Measurements from ENCODE around the gene CIRBP.

The CIRBP gene

DNA sequence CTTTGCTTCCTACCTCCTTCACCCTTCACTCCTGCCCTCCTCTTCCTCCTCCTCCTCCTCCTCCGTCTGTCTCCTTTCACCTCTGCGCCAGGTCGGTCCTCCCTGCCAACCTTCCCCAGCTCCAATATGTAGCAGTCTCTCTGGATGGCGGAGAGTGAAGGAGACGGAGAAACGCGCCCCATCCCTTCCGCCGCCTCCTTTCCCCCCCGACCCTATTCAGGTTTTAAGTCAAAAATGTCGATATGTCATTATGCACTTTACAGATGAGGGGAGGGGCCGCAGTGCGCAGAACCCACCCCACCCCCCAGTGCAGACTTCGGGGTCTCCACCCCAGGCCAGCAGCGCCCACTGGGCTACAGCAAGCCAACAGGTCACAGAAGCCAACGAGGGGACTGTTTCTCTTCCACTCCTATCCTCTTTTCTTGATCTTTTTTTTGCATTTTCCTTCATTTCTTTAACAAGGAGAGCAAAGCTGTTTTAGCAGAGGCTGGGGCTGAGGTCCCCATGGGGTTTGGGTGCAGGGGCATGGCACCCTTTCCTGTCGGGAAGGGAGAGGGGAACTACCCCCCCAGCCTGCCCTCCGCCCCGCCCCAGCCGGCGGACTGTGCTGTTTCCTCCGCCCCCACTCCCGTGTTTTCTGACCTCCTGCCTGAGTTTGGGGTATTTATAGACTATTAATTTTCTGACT is 11.5 kb upstream of the CIRBP start:
- no peak for DNase-seq

DNA sequence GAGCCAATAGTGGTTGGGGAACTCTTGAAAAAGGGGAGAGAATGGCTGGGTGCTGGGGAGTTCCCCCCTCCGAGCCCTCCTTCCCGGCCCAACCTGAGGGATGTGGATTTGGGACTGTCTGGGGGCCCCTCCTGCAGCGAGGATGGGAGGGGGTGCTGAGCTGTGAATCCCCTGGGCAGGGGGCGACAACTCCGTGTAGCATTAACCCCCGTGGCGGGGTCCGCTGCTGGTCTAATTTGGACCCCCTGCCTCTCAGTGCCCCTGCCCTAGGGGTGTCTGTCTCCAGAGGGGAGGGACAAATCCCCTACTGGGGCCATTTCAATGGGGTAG is 11.0 kb upstream of the CIRBP start:
- no peak for DNase-seq

DNA sequence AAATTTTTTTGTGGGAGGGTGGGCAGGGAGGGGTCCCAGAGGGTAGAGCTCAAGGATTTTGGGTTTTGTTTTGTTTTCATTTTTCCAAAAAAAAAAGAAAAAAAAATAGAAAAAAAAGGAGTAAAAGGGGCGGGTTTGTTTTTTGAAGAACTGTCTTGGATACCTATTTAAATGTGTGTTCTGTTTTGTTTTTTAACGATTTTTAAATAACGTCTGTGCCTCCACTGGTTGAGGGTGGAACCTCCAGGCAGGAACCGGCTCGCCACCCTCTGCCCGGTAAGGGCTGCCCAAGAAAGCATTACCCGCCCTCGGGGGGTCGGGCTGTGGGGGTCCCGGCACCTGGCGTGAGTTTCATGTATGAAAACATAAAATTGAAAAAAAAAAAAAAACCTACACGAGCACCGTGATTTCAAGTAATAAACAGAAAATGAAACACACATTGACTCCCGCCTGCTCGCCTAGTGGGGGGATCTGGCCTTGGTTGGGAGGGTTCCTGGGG is 10.4 kb upstream of the CIRBP start:
- no peak for DNase-seq

DNA sequence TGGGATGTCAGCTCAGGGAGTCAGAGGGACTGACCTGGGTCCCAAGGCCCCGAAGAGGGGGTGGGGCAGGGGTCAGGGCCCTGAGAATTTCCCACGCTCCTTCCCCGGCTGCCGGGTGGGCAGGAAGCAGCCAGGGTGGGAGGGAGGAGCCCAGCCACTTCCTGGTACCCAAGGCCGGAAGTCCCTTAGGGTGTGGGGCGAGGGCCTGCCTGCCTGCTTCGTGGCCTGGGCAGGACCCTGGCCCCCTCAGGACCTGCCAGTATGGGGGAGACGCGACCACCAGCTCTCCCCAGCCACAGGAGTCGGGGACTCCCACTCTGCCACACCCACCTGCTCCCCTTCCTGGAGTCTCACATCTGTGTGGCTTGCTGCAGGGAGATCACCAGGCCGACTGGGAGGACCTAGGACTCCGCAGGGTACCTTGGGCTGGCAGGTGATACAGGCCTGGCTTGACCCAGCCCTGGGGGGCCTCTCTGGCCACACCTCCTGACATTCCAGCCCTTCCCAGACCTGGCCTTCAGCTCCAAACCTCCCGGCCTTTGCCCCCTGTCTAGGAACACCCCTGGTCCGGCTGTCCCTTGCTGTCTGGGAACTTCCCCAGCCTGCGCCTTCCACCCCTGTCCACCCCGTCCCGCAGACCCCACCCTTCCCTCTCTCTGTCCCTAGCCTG is 9.8 kb upstream of the CIRBP start:
- no peak for DNase-seq

DNA sequence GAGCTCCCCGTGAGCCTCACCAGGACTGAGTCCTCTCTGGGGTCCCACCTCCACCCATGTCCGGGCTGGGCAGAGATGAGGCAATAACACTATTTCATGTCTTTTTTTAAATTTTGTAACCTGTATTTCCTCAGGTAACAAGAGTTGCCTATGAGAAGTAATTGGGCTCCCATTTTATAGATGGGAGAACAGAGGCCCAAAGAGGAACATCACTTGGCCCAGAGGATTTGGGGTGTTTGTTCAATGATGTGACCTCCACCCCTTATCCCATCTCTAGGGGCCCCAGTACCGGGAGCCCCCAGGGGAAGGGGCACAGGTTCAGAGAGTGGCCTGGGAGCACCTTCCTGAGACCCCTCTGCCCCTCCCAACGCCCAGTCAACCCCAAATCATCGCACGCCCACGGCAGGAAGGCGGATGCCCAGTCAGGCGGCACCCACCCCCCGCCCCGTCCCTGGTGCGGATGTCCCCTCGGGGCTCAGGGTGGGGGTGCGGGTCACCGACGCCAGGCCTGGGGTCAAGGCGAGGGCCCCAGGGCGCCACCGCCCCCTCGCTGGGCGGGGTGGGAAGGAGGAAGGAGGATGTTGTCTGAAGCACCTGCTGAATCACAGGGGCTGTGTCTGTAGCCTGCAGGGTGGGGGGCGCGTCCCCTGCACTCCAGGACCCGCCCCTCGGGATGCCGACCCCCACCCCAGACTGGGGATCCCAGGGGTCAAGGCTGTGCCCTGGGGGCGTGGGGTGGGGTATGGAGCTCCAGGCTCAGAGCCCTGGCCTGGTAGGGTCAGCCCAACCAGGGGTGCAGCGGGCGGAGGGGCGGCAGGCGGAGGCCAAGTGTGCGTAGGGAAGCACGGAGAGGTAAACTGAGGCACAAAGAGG is 9.0 kb upstream of the CIRBP start:
- DNase-seq, result no peak

DNA sequence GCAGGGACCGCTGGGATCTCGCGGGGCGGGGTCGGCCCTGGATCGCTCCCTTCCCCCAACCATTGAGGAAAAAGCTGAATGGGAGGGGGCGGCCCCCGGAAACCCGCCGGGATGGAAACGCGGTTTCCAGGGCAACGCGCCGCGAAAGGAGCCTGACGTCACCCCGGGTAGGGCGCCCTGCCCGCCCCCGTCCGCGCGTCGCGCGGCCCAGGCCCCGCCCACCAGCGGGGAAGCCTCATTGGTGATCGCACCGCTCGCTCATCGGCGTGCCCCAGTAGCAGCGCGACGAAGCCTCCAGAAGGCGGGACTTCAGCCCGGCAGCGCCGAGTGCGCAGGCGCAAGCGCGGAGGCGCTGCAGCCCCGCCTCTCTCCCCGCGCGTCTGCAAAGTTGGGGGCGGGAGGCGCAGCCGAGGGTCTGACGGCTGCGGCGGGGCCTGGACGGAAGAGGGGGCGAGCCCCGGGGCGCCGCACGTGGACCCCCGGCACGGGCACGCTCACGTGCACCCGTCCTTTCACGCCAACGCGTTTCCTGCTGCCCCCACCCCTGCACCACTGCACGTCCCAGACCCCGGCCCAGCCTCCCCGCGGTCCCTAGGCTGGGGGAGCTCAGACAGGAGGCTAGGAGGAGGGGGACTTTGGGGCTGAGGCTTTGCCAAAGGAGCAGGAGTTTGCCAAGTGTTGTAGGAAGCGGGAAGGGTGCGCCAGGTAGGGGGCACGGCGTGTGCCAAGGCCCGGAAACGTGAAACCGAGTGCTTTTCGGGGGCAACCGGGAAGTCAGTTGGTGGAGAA is 8.2 kb upstream of the CIRBP start:
- peak; percentile 96 for DNase-seq

DNA sequence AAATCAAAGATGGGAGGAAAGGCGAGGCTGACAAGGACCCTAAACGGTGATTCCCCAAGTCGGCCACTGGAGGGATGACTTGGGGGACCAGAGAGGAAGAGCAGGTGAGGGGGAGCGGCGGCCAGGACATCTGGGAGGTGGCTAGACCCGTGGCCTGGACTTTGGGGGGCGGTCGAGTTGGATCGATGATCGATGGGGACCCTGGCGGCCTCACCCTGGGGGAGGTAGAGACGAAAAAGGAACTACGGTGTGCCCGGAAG is 7.7 kb upstream of the CIRBP start:
- no peak for DNase-seq

DNA sequence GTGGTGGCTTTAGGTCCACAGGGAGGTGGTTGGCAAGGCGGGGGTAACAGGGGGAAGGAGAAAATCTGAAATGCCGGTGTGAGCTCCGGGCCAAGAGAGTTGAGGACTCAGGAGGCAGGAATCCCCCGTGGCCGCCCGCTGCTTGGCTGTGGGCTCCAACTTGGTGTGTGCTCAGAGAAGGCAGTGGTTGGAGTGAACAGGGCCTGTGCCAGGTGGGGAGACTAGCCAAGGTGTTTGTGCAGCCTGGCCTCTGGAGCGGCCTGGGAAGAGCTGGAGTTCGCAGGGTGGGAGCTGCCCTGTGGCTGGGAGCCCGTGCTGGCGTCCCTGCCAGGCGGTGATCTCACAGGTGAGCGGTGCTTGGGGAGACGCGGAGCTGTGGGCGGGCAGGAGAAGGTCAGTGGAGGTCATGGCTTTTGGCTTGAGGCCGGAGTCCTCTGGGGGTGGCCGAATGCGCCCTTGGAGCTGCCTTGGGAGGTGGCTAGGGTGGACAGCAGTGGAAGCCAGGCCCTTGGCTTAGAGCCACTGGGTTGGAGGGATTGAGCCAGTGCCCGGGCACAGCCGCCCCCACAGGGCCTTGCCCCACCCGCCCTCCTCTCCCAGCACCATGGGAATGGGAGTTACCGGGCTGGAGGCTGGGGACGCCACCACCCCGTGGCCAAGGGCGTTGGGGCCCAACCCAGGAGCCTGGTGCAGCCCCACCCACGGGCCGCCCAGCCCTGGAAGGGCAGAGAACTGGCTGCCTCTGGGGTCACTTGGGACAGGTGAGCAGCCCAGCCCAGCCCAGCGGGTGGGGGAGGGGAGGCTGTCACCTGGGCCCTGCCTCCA is 7.1 kb upstream of the CIRBP start:
- DNase-seq, result no peak

DNA sequence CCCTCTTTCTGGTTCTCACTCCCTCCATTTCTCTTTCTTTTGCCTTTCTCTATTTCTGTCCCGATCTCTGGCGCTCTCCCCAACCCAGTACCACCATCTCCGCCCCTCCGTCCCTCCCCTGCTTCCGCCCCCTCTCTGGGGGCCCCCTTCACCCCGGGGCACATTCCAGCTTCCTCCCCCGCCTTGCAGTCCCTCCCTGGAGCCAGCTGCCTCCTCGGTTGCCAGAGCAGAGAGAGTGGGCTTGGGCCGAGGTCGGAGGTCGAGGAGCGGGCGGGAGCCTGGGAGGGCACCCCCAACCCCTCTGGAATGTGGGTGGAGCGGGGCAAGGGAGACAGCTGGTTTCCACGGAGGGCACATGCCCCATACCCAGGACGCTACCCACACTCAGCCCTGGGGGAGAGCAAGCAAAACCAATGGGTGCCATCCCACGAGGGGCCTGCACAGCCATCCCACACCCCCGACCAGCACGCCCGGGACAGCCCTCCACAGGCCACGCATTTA is 6.5 kb upstream of the CIRBP start:
- no peak for DNase-seq

DNA sequence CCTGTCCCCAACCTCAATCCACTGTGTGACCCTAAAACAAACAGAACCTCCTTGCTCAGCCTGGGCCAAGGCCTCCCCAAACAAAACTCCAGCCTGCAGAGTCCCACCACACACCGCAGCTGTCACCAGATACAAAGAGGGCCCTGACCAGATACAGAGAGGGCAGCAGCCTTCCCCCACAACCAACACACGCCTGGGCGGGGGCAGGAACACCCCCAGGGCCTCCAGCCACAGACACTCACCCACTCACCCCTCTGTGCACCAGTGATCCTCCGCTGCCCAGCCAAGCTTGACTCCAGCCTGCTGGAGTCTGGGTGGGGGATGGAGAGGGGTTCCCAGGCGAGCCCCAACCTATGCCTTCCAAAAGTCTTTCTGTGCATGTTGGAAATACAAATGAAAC is 5.9 kb upstream of the CIRBP start:
- DNase-seq, result no peak

DNA sequence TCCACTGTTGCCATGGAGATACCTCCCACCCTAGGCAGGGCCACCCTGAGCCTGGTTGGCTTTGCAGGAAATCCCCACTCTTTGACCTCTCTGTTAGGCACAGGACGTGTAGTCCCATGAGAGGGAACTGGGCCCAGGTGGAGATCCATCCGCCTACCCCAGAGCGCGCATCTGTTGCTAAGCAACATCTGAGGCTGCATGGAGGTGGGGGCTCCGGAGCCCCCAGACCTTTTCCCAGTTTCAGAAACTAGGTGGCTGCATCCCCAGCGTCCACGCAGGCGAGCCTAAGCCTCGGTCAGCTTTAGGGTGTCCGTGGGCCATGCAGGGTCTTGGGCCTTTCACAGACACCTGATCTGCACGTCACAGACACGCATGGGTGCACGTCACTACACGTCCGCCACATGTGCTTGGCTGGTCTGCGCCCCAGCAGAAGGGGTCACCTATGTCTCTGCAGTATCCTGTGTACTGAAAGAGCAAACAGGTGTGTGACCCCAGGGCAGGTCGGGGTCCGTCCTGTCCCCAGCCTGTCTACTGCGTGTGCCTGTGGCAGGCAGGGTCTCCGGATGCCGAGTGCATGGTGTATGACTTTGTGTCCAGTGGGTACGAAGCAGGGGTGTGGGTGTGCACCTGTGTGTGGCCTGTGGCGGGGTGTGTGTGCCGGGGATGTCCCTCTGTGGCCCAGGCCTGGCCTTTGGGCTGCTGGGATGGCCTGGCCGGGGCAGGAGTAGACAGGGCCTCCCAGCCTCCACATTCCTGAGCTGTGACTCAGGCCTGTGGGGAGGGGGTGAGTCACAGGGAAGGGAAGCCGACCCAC is 4.1 kb upstream of the CIRBP start:
- no peak for DNase-seq

DNA sequence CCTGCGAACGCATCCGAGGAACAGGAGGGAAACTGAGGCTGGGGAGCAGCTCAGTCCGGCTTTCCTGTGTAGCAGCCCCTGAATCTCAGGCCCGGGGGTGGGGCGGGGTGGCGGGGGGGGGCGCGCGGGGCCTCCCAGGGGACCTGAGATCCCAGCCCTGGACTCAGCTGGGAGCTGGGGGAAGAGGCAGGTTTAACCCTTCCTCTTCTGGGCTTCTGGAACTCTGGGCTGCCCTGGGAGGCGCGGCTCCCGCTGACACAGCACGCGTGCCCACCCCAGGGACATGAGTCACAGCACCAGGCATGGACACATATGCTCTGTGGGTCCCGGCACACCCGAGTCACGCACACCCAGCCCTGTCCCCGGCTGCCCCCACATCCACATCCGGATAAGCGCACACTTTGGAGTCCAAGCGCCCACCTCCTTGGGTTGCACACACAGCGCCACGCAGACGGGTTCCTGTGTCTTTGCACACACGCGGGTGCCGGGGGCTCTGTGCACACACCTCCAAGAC is 3.5 kb upstream of the CIRBP start:
- DNase-seq, result no peak

DNA sequence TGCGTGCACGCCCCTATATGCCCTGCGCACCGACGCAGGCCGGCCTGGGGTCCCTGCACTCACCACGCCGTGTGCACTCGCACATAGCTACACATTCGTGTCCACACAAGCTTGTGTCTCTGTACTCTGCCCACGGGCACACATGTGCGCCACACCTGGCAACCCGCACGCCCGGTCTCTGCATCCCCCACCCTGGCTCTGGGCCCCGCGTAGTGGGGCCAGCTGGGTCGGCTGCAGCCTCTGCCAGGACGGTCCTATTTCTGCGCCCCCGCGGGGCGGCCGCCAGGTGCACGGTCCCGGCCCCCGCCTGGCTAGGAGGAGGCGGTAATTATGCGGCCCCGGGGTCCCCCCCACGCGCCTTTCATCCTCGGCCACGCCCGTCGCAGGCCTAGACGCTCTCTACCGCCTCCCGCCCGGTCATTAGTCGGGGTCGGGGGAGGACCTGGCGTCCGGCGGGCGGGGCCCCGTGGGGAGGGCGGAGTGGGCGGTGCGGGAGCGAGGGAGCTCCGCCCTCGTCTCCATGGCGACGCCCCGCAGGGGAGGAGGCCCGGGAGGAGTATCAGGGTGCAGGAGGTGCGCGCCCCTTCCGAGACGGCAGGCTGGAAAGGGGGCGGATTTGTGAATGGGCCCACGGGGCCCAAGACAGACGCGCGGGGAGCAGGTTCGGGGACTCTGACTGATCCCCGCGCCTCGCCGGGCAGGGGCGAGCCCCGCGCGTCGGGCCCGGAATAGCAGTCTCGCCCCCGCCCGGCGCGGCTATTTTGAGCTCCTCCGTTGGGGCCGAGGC is 2.8 kb upstream of the CIRBP start:
- peak; percentile 51 for DNase-seq

DNA sequence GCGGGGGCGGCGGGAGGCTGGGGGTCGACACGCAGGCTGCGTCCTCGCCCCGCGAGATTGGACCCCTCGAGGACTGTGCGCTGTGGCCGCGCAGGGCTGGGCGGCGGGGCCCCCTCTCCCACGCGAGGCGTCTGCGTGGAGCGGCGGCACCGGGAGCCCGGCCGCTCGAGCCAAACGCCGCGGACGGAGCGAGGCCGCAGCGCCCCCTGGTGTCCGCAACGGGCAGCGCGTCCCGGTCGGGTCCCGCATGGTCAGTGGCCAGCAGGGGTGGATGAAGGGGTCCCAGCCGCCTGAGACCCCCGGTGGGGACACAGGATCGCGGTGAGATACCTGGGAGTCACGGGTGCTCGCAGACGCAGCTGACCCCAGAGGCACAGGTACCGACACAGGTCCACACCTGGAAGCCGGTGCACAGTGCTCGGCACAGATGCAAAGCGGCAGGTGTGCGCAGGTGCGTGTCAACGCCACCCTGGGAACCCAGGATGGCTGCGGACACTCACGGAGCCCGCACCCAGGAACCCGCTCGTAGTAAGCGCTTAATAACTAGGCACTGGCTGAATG is 2.1 kb upstream of the CIRBP start:
- DNase-seq, result peak; percentile 50

DNA sequence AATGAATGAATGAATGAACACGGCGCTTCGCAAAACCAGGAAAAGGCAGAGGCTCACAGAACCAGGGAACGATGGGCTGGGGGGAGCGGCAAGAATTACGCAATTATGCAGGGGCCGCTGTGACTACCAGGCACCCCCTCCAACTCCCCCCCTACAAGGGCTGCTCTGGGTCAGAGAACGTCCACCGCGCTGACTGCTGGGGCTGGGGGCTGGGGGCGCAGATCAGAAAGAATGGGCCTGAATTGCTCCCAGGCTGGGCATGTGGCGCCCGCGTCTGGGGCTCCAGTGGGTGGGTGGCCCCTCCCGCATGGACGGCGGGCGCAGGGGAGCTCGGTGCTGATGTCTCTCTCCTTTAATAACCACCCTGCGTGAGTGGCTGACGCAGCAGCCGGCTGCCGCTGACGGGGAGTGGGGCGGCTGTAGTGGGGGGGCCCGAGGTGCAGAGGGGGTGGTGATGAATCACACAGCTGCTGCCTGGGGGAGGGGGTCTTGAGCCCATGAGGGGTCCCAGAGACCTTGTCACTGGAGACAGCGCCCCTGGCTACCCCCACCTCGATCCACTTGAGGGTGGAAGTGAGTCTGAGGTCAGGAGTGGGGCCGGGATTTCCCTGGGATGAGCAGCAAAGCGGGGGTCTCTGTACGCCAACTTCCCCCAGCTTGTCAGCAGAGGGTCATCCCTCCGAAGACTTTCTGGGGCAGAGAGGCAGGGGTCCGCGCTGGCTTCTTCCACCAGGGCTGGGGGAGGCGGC is 1.5 kb upstream of the CIRBP start:
- no peak for DNase-seq

DNA sequence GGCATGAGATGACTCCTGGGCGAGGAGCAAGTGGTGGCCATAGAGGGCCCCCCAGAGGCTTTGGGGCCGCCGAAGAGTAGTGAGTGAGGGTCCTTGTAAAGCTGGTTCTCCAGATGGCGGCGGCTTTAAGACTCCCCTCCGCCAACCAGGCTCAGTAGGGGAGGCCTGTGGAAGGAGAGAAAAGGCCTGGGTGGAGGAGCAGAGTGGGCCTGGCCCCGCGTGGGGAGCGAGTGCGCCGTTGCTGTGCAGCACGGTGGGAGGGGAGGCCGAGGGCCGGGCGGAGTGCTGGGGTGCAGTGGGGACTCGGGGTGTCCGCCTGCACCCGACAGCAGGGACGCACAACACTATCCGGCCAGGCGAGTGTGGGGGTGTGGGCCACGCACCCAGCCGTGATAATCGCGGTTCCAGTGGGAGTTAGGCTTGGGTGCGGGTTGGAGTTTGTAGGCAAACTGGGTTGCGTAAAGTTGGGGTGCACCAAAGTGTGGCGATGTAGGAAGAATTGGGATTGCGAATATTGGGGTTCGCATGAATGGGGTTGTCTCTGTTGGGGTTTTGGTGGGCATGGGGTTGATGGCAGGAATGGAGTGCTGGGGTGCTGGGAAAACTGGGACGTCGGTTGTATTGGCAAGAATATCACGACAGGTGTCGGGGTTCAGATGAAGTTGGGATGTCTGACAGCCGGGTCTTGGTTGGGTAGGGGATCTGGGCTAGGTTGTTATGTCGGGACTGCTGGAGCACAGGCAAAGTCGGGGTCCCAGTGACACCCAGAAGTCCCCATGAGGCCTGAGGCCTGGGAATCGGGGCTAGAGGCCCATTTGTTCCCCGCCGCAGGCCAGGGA is 687 bp upstream of the CIRBP start:
- DNase-seq, result no peak

DNA sequence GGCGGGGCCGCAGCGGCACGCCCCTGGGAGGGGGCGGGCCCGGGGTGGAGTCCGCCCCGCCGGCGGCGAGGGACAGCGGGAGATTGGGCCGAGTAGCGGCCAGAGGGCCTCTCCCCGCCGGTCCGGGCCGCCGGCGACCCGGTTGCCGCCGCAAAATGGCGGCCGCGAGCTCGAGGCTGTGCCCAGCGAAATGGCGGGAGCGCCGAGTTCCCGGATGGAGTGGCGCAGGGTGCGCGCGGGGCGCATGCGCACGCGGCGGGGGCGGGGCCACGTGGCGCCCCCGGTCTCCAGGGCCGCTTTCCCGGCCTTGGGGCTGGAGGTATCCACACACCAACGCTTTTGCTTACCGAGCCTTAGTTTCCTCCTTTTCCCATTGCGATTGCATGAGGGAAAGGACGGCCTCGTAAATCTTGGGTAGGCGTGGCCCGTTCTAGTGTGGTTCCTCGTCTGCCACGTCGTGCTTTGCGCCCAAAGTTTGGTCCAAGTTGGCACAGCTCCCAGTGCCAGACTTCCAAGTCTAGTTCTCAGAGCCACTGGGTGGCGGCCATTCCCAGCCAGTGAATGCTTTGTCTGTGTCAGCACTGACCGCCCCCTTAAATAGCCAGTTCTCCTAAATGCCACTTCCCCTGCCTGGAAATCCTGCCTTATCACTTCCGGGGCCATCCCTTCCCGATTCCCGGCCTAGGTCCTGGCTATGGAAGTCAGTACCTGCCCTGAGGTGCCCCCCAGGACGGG is 513 bp downstream of the CIRBP start:
- DNase-seq, result peak; percentile 75
